HG03571 (cell line): ENCODE results near the gene C2orf80.
"Not testable (repeated sequence)": the region's sequence is repeated elsewhere in the genome, so short reads cannot be mapped to it uniquely, and the experiment has no call there.

ENCODE experiments used
- ATAC-seq: cut with Tn5 transposase; IDR thresholded peaks from one replicate; pipeline ENCODE4 v1.9.1; 2021; ENCODE audit not compliant: unreplicated experiment

Gene C2orf80

DNA sequence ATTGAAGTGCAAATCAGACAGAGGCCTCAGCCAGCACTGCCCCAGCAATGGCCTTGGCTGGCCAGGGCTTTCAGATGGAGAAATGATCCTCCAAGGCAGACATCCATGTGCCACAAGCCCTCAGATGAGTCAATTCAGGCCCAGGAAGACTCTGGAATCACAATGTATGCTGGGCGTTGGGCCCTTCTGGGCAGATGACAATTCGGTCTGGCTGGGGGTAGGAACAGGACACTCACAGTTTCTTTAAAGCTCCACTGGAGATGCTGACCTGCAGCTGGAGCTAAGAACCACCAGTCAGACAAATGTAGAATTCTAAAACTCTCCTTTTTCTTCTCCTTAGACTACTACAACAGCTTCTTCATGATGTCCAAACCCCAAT is 53.1 kb downstream of the C2orf80 start:
- ATAC-seq = no peak

DNA sequence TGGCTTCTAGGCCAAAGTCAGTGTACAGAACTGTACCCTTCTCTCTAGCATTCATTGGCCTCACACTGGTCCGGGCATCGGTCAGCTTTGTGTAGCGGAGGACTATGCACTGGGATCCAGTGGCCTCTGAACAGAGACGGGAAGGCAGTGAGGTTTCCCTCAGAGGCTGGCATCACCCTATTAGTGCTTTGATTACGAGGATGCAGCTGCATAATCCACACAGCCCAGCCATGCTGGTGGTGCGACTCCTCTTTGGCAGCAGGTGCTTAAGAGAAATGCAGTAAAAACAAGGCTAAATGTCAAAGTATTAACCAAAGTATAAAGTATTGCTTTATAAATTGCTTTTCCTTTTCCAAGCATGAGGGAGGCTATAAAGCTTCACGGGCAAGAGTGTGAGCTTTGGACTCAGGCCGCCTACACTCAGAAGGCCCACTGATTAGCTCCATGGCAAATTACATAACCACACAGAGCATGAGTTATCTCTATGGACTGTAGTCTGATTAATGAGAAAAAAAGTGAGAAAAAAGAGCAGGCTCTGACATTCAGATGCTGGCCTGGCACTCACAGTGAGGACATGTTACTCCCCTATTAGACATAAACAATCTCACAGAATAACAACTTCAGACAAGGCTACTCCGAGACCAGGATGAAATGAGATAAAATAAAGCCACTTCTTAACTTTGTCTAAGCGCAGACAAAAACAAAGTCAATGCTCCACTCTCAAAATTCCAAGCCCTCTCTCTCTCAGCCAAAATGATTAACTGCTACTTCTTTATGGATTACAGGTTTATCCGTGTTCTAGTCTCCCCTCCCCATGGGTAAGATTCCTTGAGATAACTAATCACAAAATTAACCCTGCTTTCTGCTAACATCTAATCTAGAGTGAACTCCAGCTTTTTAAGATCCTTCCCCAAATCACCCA is 53.8 kb downstream of the C2orf80 start:
- ATAC-seq = no peak

DNA sequence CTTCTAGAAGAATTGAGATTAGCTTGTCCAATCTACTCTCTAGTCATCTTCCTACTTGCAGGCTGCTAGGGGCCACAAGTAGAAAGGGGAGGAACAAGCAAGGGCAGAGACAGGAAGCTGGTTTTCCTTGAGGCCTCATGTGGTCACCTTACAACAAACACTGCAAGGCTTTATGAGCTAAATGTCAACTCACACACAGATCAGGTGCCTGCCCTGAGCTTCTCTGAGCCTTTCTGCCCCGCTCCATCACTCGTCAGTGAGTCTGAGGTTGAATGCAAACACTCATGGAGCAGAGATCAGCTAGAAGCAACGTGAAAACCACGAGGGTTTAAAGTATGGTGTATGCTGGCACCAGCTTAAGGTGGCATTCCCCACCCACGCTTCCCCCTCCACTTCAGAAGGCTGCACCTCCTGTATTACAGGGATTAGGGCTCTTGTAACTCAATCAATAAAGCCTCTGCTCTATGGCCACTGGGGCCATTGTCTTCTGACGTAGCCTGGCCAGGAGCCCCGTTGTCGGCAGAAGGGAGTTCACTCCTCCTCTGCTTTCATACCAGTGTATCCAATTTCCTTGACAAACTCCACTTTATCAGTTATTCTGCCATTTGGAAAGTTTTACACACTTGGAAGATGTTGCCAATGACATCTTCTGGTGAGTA is 54.8 kb downstream of the C2orf80 start:
- ATAC-seq = no peak

DNA sequence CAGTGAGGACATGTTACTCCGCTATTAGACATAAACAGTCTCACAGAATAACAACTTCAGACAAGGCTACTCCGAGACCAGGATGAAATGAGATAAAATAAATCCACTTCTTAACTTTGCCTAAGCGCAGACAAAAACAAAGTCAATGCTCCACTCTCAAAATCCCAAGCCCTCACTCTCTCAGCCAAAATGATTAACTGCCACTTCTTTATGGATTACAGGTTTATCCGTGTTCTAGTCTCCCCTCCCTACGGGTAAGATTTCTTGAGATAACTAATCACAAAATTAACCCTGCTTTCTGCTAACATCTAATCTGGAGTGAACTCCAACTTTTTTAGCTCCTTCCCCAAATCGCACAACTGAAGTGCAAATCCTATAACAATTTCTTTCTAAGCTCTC is 59.1 kb downstream of the C2orf80 start:
- ATAC-seq = no peak

DNA sequence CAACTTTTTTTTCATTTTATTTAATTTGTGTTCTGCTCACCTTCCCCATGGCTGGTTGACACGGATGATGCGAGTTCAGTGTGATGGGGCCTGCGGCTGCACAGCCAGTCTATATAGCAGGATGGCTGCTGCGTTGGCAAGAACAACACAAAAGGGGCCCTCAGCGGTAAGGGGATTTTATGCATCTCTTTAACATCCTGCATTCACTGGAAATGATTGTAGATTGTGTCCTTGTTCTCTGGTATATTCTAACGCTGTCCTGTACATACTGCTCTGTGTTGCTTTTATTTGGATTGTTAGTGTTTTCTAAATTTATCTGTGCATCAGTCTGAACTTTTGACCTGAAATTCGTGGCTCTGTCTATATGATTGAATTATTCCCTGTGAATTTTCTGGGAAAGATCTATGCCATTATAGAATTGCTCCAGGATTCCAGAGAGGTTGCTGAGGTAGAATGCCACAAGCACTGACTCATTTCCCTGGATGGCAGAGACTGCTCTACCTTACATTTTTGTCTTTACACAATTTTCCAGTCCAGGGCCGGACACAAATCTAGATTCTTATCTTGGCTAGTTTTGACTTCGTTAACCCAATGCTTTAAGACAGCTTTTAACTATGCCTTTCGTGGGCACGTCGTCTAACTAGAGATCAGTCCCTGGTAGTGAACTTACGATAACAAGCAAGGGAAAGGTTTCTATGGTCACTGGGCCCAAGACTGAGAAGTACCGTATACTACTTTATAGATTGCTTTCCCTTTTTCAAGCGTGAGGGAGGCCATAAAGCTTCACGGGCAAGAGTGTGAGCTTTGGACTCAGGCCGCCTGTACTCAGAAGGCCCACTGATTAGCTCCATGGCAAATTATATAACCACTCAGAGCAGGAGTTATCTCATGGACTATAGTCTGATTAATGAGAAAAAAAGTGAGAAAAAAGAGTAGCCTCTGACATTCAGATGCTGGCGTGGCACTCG is 59.8 kb downstream of the C2orf80 start, which contains the start of gene CRYGC:
CRYGC (minus strand) TSS at position 85 of the 968 bp plus-strand sequence; CDS start at position 49, 36 bp downstream.
- ATAC-seq = no peak

DNA sequence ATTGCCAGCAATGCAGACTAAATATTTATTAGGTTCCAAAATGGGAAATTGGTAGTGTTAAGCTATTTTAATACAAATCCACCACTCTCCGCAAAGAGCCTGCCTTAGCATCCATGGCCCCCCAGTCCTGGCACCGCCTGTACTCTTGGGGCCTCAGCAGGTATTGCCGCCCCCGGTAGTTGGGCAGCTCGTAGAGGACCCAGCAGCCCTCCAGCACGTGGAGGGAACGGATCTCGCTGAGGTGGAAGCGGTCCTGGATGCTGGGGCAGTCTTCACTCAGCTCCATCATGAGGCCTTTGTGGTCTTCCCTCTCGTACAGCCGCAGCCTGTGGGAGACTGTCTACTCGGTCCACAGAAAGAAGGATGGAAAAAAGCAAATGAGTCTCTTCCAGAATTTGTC is 61.7 kb downstream of the C2orf80 start:
- no peak for ATAC-seq

DNA sequence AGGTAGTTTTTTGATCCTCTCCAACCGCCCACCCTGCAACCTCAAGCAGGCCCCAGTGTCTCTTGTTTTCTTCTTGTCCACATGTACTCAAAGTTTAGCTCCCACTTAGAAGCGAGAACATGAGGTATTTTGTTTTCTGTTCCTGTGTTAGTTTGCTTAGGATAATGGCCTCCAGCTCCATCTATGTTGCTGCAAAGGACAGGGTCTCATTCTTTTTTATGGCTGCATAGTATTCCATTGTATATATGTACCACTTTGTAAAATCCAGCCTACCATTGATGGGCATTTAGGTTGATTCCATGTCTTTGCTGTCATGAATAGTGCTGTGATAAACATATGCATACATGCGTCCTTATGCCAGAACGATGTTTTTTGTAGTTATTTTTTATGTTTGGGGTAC is 62.7 kb downstream of the C2orf80 start:
- no peak for ATAC-seq

DNA sequence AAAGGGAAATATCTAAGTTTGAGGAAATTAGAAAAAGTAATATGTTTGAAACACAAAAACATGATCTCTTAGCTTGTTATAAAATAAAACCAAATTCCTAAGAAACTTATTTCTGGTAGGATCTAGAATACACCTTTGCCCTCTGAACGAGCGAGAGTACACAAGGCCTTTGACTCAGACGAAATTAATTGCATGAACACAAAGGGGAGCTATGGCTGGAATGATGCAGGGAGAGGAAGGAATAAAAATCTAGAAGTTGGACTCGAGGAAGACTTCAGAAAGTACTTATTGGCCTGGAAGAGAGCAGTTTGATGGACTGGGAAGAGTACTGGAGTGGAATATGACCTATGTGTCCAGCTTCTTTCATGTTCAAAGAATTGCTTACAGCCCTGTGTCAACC is 64.6 kb downstream of the C2orf80 start:
- no peak for ATAC-seq

DNA sequence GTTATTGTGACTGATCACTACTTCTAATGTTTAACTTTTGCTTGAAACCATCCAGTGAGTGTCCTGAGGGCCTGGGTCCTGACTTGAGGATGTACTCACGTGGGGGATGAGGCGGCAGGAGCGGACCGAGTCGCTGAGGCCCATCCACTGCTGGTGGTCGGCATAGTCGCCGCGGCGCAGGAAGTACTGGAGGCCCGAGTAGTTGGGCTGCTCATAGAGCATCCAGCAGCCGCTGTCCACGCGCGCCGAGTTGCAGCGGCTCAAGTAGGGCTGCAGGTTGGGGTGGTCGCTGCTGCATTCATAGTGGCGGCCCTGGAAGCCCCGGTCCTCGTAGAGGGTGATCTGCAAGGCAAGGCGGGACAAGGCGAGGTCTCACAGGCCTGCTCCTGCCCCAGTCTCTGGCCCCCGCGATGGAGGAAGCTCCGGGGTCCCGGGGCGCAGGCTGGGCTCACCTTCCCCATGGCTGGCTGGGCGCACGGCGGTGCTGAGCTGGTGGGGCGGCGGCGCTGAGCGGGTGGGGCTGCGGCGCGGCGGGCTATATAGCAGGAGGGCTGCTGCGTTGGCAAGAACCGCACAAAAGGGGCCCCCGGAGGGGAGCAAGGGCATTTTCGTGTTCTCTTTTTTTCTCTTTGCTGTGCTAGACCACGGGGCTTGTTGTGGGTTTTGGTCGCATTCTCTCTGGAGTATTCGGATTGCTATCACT is 65.7 kb downstream of the C2orf80 start, which contains the start of gene CRYGD:
CRYGD (minus strand) TSS at position 512 of the 703 bp plus-strand sequence; CDS start at position 461, 51 bp downstream.
- ATAC-seq = not testable (repeated sequence)

DNA sequence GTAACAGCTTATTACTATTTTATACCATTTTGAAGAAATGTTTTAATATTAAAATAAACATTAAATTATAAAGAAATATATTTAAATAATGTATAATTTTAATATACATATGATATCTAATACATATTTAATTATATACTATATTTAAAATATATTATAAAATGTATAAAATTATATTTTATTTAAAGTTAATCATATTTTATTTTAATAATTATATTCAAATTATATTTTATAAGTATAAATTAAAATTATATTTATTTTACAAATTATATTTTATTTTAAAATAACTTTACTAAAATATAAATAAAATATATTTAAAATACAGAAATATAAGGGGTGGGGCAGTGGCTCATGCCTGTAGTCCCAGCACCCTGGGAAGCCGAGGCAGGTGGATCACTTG is 67.6 kb downstream of the C2orf80 start:
- no peak for ATAC-seq

DNA sequence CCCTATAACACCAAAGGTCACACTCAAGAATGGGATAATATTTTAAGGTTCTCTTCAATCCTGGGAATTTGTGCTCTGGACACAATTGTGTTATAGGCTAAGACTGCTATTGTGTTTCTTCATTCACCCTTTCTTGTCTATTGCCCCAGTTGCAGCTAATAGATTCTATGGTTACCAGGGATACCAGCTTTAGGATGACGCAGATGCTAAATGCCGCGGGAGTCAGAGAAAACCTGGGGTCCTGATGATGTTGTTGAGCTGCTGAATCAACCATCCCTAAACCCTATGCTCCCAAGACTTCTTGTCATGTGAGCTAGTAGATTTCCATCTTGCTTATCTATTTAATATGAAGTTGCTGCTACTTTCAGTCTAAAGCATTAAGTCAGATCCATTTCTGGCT is 70.9 kb downstream of the C2orf80 start:
- ATAC-seq = no peak

DNA sequence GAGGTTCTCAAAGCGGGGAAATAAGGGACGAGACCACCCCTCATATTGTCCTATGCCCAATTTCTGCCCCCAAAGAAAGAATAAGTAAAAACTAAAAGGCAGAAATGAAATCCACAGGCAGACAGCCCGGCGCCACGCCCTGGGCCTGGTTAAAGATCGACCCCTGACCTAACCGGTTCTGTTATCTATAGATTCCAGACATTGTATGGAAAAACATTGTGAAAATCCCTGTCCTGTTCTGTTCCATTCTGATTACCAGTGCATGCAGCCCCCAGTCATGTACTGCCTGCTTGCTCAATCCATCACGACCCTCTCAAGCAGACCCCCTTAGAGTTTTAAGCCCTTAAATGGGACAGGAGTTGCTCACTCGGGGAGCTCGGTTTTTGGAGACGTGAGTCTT is 72.4 kb downstream of the C2orf80 start:
- ATAC-seq = not testable (repeated sequence)
